GM21825 (cell line): ENCODE results near the gene ZKSCAN4.

Experiments
- ATAC-seq: cut with Tn5 transposase; IDR thresholded peaks from one replicate; pipeline ENCODE4 v1.9.1; 2021; ENCODE audit warnings: mild to moderate bottlenecking, moderate library complexity; ENCODE audit not compliant: unreplicated experiment

Gene ZKSCAN4

GRCh38 chr6:28209753-28210535, 42.1 kb downstream of the ZKSCAN4 start:
- no peak for ATAC-seq

GRCh38 chr6:28208111-28208659, 43.9 kb downstream of the ZKSCAN4 start:
- ATAC-seq = no peak

- ATAC-seq = no peak
These were observed 44.5 kb downstream of the ZKSCAN4 start for GRCh38 chr6:28207510-28208110.

- no peak for ATAC-seq
These were observed 45.0 kb downstream of the ZKSCAN4 start for GRCh38 chr6:28206928-28207509.

GRCh38 chr6:28206527-28206926, 45.5 kb downstream of the ZKSCAN4 start:
- no peak for ATAC-seq

- no peak for ATAC-seq
These were observed 46.2 kb downstream of the ZKSCAN4 start for GRCh38 chr6:28205879-28206278.

GRCh38 chr6:28203201-28203600, 48.9 kb downstream of the ZKSCAN4 start:
- ATAC-seq = no peak

GRCh38 chr6:28200020-28200419, 52.0 kb downstream of the ZKSCAN4 start:
- ATAC-seq = no peak
